ENCODE data around the gene OPN4. TPM values are rescaled to one million over a fixed set of nuclear protein-coding genes. Genes with fewer than 3 reads are reported as not detected.

The OPN4 gene
- total RNA-seq, 1 donor from 2014 or later, result not detected

DNA sequence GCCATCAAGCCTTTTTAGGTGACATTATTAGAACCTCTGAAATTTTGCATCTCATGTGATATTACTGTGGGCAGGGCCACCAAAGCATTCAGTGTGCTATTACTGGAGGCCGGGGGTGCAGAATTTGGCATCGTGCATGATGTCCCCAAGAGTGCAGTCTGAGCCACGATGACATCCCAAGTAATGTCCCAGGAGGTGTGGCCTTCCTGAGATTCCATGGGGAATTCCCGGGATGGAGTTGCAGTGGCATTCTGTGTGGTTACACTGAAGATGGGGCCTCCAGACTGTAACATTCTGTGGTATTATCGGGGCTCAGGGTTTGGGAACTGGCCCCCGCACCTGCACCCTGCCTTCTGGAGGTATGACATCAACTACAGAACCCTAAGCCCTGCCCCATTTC is 23.0 kb downstream of the OPN4 start:
- H3K27me3 ChIP-seq (ENCODE audit: insufficient read depth, low read length), result no peaks in the 10 kb centered on the region
- no peak overlapping the region for H3K4me3 ChIP-seq (ENCODE audit: insufficient read depth, low read depth, low read length)
- H3K4me1 ChIP-seq (ENCODE audit: insufficient read depth, low read length), result no peaks in the 10 kb centered on the region
- peaks cover 14% of the 10 kb centered on the region for H3K27me3 Mint-ChIP-seq (ENCODE audit: low read depth, unreplicated experiment)
- TF ChIP-seq EZH2 (IDR thresholded peaks at IDR 0.05; ENCODE audit: insufficient read depth, low read length), result no peak
- TF ChIP-seq CTCF (IDR thresholded peaks at IDR 0.05; ENCODE audit: insufficient read depth, low read depth, low read length), result no peak
- no peaks in the 10 kb centered on the region for H3K36me3 ChIP-seq (ENCODE audit: insufficient read depth, low read length)
- no peak overlapping the region for H3K27ac ChIP-seq (ENCODE audit: low read depth, low read length)
- H3K9me3 Mint-ChIP-seq (ENCODE audit: unreplicated experiment), result no peaks in the 10 kb centered on the region
- H3K9ac ChIP-seq (ENCODE audit: low read length), result no peak overlapping the region
- H3K9me3 ChIP-seq (ENCODE audit: insufficient read depth, low read depth, low read length), result no peaks in the 10 kb centered on the region
- peaks cover 6% of the 10 kb centered on the region for H3K36me3 Mint-ChIP-seq (ENCODE audit: low read depth, unreplicated experiment)
- no peaks in the 10 kb centered on the region for H3K79me2 ChIP-seq (ENCODE audit: insufficient read depth, low read length)
- H3K4me1 Mint-ChIP-seq (ENCODE audit: low read depth, unreplicated experiment), result peaks cover 16% of the 10 kb centered on the region
- no peak overlapping the region for H3K4me2 ChIP-seq (ENCODE audit: low read length)
- no peak overlapping the region for H3K4me3 Mint-ChIP-seq (ENCODE audit: unreplicated experiment)
- no peaks in the 10 kb centered on the region for H4K20me1 ChIP-seq (ENCODE audit: insufficient read depth, low read length)
- no peak overlapping the region for H2AFZ ChIP-seq (ENCODE audit: low read depth, low read length)
- no peak for DNase-seq (ENCODE audit: low read depth)
- no peak overlapping the region for H3K27ac Mint-ChIP-seq (ENCODE audit: unreplicated experiment)
- no peak for FAIRE-seq

GRCh38 chr10:86678999-86679792 is 24.8 kb downstream of the OPN4 start:
- Mint-ChIP-seq H3K9me3 (ENCODE audit: unreplicated experiment) (no peaks in the 10 kb centered on the region), H3K27me3 (ENCODE audit: low read depth, unreplicated experiment) (peaks cover 20% of the 10 kb centered on the region), H3K4me1 (ENCODE audit: low read depth, unreplicated experiment) (peaks cover 5% of the 10 kb centered on the region), H3K27ac (ENCODE audit: unreplicated experiment) (no peak overlapping the region), H3K36me3 (ENCODE audit: low read depth, unreplicated experiment) (peaks cover 6% of the 10 kb centered on the region), H3K4me3 (ENCODE audit: unreplicated experiment) (no peak overlapping the region)
- Histone ChIP-seq H2AFZ (ENCODE audit: low read depth, low read length) (no peak overlapping the region), H3K36me3 (ENCODE audit: insufficient read depth, low read length) (no peaks in the 10 kb centered on the region), H3K4me2 (ENCODE audit: low read length) (no peak overlapping the region), H3K79me2 (ENCODE audit: insufficient read depth, low read length) (no peaks in the 10 kb centered on the region), H4K20me1 (ENCODE audit: insufficient read depth, low read length) (no peaks in the 10 kb centered on the region), H3K4me3 (ENCODE audit: insufficient read depth, low read depth, low read length) (no peak overlapping the region), H3K27ac (ENCODE audit: low read depth, low read length) (no peak overlapping the region), H3K4me1 (ENCODE audit: insufficient read depth, low read length) (no peaks in the 10 kb centered on the region), H3K27me3 (ENCODE audit: insufficient read depth, low read length) (peaks cover 2% of the 10 kb centered on the region), H3K9ac (ENCODE audit: low read length) (no peak overlapping the region), H3K9me3 (ENCODE audit: insufficient read depth, low read depth, low read length) (no peaks in the 10 kb centered on the region)
- TF ChIP-seq CTCF (IDR thresholded peaks at IDR 0.05; ENCODE audit: insufficient read depth, low read depth, low read length) (no peak), EZH2 (IDR thresholded peaks at IDR 0.05; ENCODE audit: insufficient read depth, low read length) (no peak)
- FAIRE-seq (no peak), DNase-seq (ENCODE audit: low read depth) (no peak)

DNA sequence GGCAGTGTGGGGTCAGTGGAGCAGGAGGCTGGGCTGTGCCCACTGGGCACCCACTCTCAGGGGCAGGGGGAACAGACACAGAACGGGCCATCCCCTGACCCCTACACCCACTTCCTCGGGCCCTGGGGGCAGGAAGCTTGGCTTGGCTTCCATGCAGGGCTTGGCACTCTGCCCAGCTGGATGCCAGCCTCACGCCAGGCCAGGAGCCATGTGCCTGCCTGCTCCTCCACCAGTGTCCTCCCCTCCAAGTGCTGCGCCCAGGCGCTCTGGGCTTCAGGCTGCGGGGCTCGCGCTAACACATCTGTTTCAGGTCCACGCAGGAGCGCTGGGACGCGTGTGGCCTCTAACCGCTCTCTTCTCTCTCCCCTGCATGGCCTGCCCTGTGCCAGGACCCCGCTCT is 26.7 kb downstream of the OPN4 start:
- Histone ChIP-seq H3K27me3 (ENCODE audit: insufficient read depth, low read length) (peaks cover 2% of the 10 kb centered on the region), H3K4me1 (ENCODE audit: insufficient read depth, low read length) (no peaks in the 10 kb centered on the region), H3K4me3 (ENCODE audit: insufficient read depth, low read depth, low read length) (no peak overlapping the region), H3K4me2 (ENCODE audit: low read length) (no peak overlapping the region), H3K9ac (ENCODE audit: low read length) (no peak overlapping the region), H3K9me3 (ENCODE audit: insufficient read depth, low read depth, low read length) (no peaks in the 10 kb centered on the region), H3K36me3 (ENCODE audit: insufficient read depth, low read length) (no peaks in the 10 kb centered on the region), H3K79me2 (ENCODE audit: insufficient read depth, low read length) (no peaks in the 10 kb centered on the region), H3K27ac (ENCODE audit: low read depth, low read length) (no peak overlapping the region), H4K20me1 (ENCODE audit: insufficient read depth, low read length) (no peaks in the 10 kb centered on the region), H2AFZ (ENCODE audit: low read depth, low read length) (no peak overlapping the region)
- FAIRE-seq (no peak), DNase-seq (ENCODE audit: low read depth) (no peak)
- peaks cover 19% of the 10 kb centered on the region for H3K27me3 Mint-ChIP-seq (ENCODE audit: low read depth, unreplicated experiment)
- H3K36me3 Mint-ChIP-seq (ENCODE audit: low read depth, unreplicated experiment), result peaks cover 6% of the 10 kb centered on the region
- TF ChIP-seq CTCF (IDR thresholded peaks at IDR 0.05; ENCODE audit: insufficient read depth, low read depth, low read length) (no peak), EZH2 (IDR thresholded peaks at IDR 0.05; ENCODE audit: insufficient read depth, low read length) (no peak)
- no peaks in the 10 kb centered on the region for H3K9me3 Mint-ChIP-seq (ENCODE audit: unreplicated experiment)
- no peak overlapping the region for H3K27ac Mint-ChIP-seq (ENCODE audit: unreplicated experiment)
- peaks cover 13% of the 10 kb centered on the region for H3K4me1 Mint-ChIP-seq (ENCODE audit: low read depth, unreplicated experiment)
- H3K4me3 Mint-ChIP-seq (ENCODE audit: unreplicated experiment), result no peak overlapping the region

Measured in astrocyte (in vitro differentiated cells and primary cell).